Smooth muscle cell (in vitro differentiated cells): Measurements from ENCODE around the gene IGF1R. TPM values are rescaled to one million over a fixed set of nuclear protein-coding genes. Genes with fewer than 3 reads are reported as not detected.

Source experiments
- DNase-seq: peaks from one replicate; lab custom pipeline; 2025; ENCODE audit not compliant: unreplicated experiment; lab: John Stamatoyannopoulos, UW
- H2AFZ ChIP-seq: fragments of 200-600 bp; sonication (generic); 2 replicates; pipeline ENCODE4 v1.6.0; 2016; ENCODE audit warnings: antibody characterized with exemption, low read depth, mild to moderate bottlenecking
- H3F3A ChIP-seq: fragments of 200-600 bp; sonication (generic); 2 replicates; pipeline ENCODE4 v1.6.0; 2017; ENCODE audit warnings: antibody characterized with exemption, low read depth
- H3K27ac ChIP-seq: fragments of 200-600 bp; sonication (generic); 2 replicates; pipeline ENCODE4 v1.5.1; 2016; ENCODE audit warnings: low read depth, mild to moderate bottlenecking
- H3K27me3 ChIP-seq: fragments of 200-600 bp; sonication (generic); 2 replicates; pipeline ENCODE4 v1.6.1; 2016; ENCODE audit warnings: low read depth, mild to moderate bottlenecking
- H3K36me3 ChIP-seq: fragments of 200-600 bp; sonication (generic); 2 replicates; pipeline ENCODE4 v1.5.1; 2016; ENCODE audit warnings: low read depth
- H3K4me1 ChIP-seq: fragments of 200-600 bp; sonication (generic); 2 replicates; pipeline ENCODE4 v1.5.1; 2016; ENCODE audit warnings: low read depth
- H3K4me2 ChIP-seq: fragments of 200-600 bp; sonication (generic); 2 replicates; pipeline ENCODE4 v1.6.0; 2016; ENCODE audit warnings: mild to moderate bottlenecking
- H3K4me3 ChIP-seq: fragments of 200-600 bp; sonication (generic); 2 replicates; pipeline ENCODE4 v1.5.1; 2016; ENCODE audit warnings: mild to moderate bottlenecking
- H3K79me2 ChIP-seq: fragments of 200-600 bp; sonication (generic); 2 replicates; pipeline ENCODE4 v1.6.0; 2016; ENCODE audit warnings: low read depth, mild to moderate bottlenecking
- H3K9ac ChIP-seq: fragments of 200-600 bp; sonication (generic); 2 replicates; pipeline ENCODE4 v1.6.0; 2016; ENCODE audit warnings: low read depth
- H3K9me3 ChIP-seq: fragments of 200-600 bp; sonication (generic); replicated peaks from 2 replicates; pipeline ENCODE4 v1.5.1; 2016; ENCODE audit warnings: low read depth
- H4K20me1 ChIP-seq: fragments of 200-600 bp; sonication (generic); 2 replicates; pipeline ENCODE4 v1.6.0; 2016; ENCODE audit warnings: low read depth
- CTCF ChIP-seq: fragments of 200-600 bp; sonication (generic); IDR thresholded peaks from 2 replicates; pipeline ENCODE4 v1.5.1; 2017; ENCODE audit warnings: borderline replicate concordance, mild to moderate bottlenecking, antibody characterized with exemption; ENCODE audit not compliant: insufficient read depth, poor library complexity, severe bottlenecking
- WGBS: methylation state at CpG from one replicate; pipeline ENCODE4 v1.1.7; 2016; ENCODE audit warnings: low lambda C conversion rate; 5-methylcytosine and 5-hydroxymethylcytosine counted together
- polyA plus RNA-seq: library from polyadenylated mRNA; unstranded; fragments of >200 nt; fragmentation: Nextera tagmentation; extraction: Ambion mirVana; gene quantifications from 2 replicates; pipeline ENCODE4 v1.2.1, GENCODE V29; 2016
- total RNA-seq: library from RNA; depleted of rRNA; stranded (reverse); fragments of >200 nt; gene quantifications from 2 replicates; pipeline ENCODE4 v1.2.3, GENCODE V29; 2014

IGF1R gene
- total and polyA plus RNA-seq, 2 experiments from 2014 or later, result 14.0 to 70.2 TPM

- Histone ChIP-seq H3K4me3 (no peak overlapping the region), H3K27me3 (no peaks in the 10 kb centered on the region), H3K4me2 (no peak overlapping the region), H3K9ac (no peak overlapping the region), H3K4me1 (peaks cover 21% of the 10 kb centered on the region), H4K20me1 (peaks cover 59% of the 10 kb centered on the region), H3F3A (peaks cover 18% of the 10 kb centered on the region), H3K79me2 (peaks cover 98% of the 10 kb centered on the region), H3K27ac (no peak overlapping the region), H3K9me3 (no peaks in the 10 kb centered on the region), H3K36me3 (no peaks in the 10 kb centered on the region), H2AFZ (no peak overlapping the region)
- no peak for DNase-seq
- 84% methylated on average over 8 of the region's 8 CpGs for WGBS
- no peak for TF ChIP-seq CTCF
These were observed 86.3 kb downstream of the IGF1R start for GRCh38 chr15:98734466-98735199.

GRCh38 chr15:98735304-98735703 lies 87.0 kb downstream of the IGF1R start:
- H3K27me3 ChIP-seq, result no peaks in the 10 kb centered on the region
- H3K4me2 ChIP-seq, result no peak overlapping the region
- H3K4me3 ChIP-seq, result no peak overlapping the region
- H3F3A ChIP-seq, result peaks cover 11% of the 10 kb centered on the region
- no peak overlapping the region for H2AFZ ChIP-seq
- H4K20me1 ChIP-seq, result peaks cover 65% of the 10 kb centered on the region
- H3K79me2 ChIP-seq, result peaks cover 98% of the 10 kb centered on the region
- no peak overlapping the region for H3K9ac ChIP-seq
- TF ChIP-seq CTCF, result no peak
- DNase-seq, result no peak
- H3K27ac ChIP-seq, result no peak overlapping the region
- H3K9me3 ChIP-seq, result no peaks in the 10 kb centered on the region
- WGBS, result 95% methylated on average over 4 of the region's 4 CpGs
- peaks cover 18% of the 10 kb centered on the region for H3K4me1 ChIP-seq
- H3K36me3 ChIP-seq, result no peaks in the 10 kb centered on the region

GRCh38 chr15:98735895-98736617 lies 87.7 kb downstream of the IGF1R start:
- Histone ChIP-seq H2AFZ (no peak overlapping the region), H3K4me3 (no peak overlapping the region), H4K20me1 (peaks cover 72% of the 10 kb centered on the region), H3K27ac (no peak overlapping the region), H3K27me3 (no peaks in the 10 kb centered on the region), H3K4me1 (peaks cover 11% of the 10 kb centered on the region), H3K4me2 (peak overlapping the region; percentile 66), H3K79me2 (peaks cover 98% of the 10 kb centered on the region), H3F3A (peaks cover 7% of the 10 kb centered on the region), H3K9ac (no peak overlapping the region), H3K36me3 (no peaks in the 10 kb centered on the region), H3K9me3 (no peaks in the 10 kb centered on the region)
- no peak for DNase-seq
- WGBS, result 42% methylated on average over 4 of the region's 4 CpGs
- no peak for TF ChIP-seq CTCF
